Activated T-cell treated with anti-CD3 and anti-CD28 coated beads for 4 hours (primary cell): ENCODE data around the gene ARVCF.

Source experiments
- DNase-seq: peaks from one replicate; pipeline ENCODE4 v3.0.0-alpha.2; 2020

ARVCF gene

DNA sequence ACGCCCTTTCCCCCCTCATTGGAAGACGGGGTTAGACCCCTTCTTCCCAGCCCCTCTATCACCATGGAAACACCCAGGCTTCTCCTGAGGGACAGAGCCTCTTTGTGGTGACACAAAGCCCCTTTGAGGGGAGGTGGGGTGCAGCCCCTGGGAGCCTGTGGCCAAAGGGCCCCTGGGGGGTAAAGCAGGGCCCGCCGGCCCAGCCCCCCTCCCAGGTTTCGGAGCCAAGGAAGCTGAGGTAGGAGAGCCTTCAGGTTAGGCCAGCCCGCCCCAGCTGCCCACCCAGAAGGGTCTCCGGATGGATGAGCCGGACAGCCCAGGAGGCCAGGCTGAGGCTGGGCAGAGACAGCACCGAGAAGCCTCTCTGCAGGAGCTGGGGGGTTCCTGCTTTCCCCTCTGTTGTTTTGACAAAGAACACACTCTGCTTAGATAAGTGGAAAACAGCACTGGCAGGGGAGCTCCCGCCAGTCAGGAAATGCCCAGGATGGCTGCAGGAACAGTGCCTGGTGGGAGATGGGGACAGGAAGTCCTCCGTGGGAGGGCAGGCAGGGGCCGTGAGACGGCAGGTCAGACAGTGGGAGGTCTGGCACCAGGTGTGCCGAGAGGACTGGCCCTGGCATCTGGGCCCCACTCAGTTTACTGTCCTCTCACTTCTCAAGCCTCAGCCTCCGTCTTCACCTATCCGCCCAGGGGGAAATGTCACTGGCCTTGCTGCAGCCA is 18.2 kb downstream of the ARVCF start:
- DNase-seq = no peak

DNA sequence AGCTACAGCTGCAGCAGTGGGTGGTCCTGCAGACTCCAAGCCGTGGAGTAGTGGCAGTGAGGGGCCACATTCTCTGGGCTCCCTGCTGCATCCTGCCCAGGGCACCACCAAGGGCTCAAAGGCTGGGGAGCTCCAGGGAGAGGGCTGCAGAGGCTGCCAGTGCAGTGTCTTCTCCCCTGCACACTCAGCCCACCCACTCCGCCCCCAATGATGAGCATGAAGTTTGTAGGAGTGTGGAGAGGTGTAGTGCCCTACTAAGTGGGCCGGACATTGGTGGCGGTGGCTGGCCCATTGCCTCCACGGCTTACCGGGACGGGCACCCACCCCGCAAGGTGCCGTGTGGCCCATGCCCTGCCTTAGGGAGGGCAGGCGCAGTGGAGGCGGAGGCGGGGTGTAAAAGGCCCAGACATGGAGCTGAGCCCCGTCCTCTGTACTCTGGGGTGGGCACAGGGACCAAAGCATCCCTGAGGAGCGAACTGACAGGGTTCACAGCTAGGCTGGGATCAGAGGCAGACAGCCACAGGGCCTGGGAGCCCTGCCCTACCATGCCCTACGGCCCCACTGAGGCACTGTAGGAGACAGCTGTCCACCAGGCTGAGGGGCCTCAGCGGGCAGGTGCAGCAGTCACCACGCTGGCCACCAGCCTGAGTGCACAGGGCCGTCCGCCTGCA is 18.9 kb downstream of the ARVCF start:
- DNase-seq = no peak

DNA sequence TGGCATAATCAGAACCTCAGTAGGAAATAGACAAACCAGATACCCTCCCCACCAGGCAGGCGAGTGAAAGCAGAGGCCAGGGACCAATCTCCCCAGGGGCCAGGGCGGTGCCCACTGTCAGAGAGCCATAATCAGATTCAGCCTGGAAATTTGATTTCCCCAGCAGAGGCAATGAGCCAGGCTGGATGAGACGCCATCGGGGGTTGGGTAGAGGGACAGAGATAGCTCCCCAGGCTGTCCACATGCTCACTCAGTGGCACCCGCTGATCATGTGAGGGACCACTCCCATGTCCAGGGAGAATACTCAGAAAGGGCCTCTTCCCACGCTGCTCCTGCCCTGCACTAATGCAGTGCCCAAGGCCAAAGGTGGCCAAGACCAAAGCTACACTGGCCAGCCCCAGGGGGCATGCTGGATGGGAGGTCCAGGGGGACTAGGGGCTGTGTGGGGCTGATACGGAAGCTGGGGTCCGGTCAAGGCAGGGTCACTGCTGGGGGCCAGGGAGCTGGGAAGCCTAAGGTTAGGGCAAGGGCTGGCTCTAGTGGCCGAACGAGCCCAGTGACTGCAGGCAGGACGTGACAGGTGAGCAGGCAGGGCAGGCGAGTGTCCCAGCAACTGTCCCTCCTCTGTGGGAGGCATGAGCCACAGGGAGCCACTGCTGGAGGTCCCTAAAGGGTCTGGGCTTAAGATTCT is 19.8 kb downstream of the ARVCF start:
- DNase-seq = no peak

DNA sequence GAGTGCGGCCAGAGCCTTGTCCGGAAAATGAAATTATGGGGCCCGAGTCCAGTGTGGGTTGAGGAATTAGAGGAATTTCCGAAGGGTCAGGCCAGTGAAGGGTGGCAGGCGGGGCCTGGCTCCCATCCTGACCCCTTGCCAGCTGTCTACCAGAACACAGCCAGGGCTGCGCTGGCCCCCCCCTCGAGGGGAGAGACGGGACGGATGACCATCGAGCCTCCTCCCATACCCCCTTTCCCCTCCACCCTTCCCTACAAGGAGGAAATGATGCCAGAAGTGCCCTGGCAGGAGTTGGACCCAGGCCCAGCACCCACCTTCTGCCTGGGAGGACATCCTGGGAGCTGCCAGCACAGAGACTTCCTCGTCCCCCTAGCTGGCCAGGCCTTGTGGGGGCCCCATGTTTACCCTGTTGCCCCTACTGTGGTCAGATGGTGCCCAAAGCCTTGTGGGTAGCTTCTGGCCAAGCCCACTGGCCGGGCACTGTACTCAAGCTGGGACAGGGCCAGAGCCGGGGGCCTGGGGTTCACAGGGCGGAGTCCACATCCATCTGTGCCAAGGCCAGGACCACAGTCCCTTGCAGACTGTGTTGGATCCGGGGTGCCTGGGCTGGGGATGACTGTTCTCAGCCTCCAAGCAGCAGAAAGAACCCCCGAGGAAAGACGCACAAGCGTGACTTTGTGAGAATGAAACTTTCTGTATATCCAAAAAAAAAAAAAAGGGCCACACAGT is 20.8 kb downstream of the ARVCF start:
- no peak for DNase-seq

DNA sequence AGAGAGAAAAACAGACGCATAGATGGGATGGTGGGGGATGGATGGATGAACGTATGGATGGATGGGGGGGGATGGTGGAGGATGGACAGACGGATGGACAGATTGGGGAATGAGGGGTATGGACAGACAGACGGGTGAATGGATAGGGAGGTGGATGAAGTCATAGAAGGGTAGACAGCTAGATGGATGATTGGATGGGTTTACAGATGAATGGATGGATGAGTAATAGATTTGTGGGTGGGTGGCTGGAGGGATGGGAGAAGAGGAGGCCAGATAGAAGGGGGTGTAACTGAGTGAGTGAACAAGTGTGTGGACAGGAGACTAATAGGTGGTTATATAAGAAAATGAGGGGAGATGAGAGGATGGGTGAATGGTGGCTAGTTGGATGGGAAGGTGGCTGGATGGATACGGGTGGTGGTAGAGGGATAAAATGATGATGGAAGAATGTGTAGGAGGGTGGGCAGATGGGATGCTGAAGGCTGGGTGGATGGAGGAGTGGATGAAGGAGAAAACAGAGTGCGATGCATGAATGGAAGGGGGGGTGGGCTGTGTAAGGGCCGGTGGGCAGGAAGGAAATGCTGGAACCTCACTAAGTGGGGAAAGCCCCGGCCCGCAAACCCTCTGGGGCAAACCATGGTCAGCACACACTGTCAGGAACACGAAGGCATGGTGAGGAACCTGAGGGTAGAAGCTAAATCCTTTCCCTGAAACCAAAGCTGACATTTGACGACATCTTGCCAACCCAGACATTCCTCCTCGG is 21.6 kb downstream of the ARVCF start:
- no peak for DNase-seq

DNA sequence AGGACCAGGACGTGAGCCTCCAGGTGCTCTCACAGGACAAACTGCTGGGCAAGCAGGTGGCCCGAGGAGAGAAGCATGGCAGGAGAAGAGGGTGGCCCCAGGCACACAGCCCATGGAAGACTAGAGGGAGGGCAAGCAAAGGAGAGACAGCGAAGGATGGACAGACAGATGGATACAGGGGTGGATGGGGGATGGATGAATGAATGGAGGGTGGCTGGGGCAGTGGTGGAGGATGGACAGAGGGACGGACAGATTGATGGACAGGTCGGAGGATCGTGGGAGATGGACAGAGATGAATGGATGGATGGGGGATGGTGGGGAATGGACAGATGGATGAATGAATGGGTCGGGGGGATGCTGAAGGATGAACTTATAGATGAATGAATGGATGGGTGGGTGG is 22.7 kb downstream of the ARVCF start:
- DNase-seq = no peak

DNA sequence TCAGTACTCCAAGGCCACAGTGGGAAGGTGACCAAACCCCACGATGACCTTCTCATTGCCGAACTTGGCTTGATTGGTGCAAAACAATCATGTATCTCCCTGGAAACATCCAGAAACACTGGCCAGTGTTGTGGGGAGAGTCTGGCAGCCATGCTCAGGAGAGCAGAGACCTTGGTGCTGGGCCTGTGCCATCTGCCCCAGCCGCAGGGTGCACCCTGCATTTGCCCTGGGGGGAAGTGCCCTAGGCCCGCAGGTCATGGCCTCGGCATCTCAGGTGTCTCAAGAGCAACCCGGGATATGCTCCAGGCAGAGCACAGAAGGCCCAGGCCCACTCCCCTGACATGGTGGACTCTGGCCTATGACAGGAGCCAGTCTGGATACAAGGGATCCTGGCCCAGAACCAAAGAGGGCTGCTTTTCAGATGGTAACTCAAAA is 23.7 kb downstream of the ARVCF start:
- no peak for DNase-seq

DNA sequence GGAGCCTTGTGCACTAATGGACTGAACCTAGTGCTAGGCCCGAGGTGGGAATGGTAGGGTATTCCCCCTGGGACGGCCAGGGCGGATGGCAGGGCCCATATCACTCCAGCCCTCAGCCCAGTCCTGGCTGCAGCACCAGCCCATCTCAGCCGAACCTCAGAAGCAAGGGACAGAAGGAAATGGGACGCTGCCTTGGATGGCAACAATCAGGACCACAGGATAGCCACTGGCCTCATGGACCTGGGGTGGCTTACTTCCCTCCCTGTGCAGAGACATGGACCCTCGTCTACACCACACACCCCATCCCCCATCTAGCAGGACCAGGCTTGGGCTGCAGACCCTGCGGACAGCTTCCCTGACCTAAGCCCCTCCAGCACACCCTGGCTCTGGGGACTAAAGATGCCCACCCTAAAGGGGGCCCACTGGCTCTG is 24.1 kb downstream of the ARVCF start:
- DNase-seq = no peak

DNA sequence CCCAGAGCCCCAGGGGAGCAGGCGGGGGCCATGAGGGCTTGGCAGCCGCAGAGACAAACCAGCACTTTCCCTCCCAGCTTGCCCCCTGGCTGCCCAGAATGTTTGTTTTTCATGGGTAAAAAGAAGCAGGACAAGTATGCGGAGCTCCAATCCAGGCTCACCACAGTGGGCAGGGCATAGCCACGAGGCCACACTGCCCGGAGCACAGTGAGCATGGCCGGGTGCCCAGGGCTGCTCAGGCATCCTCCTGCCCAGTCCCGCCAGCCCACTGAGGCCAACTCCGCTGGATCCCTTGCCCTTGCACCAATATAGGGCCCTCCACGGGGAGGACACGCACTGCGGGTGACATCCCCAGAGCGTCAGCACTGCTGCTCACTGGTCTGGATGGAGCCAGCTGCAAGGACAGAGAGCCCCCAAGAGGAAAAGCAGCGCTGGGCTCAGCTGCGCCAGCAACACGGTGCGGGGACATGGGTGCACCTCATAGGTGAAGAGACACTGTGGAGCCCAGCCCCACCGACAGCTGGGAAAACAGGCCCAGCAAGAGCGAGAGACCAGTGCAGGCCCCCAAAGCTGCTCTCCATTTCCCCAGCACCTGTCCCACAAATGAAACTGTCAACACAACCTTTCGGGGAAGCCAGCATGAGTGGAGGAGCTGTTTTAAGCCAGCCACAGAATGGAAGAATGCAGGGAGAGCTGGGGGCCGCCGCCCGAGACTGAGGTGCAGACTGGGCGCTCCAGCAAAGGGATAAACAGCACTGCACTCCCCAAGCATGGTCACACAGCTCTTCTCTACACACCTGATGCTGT is 24.8 kb downstream of the ARVCF start:
- DNase-seq = no peak

DNA sequence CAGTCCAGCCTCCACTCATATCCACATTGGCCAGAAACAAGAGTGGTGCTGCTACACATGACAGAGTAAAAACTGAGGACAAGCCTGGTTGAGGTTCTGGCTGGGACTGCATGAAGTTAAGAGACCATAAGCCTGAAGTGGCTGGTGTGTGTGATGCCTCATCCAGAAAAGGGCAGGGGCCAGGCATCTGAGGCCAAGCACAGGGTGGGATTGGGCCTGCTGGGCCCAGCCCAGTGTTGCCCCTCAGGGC is 25.3 kb downstream of the ARVCF start:
- DNase-seq = no peak

DNA sequence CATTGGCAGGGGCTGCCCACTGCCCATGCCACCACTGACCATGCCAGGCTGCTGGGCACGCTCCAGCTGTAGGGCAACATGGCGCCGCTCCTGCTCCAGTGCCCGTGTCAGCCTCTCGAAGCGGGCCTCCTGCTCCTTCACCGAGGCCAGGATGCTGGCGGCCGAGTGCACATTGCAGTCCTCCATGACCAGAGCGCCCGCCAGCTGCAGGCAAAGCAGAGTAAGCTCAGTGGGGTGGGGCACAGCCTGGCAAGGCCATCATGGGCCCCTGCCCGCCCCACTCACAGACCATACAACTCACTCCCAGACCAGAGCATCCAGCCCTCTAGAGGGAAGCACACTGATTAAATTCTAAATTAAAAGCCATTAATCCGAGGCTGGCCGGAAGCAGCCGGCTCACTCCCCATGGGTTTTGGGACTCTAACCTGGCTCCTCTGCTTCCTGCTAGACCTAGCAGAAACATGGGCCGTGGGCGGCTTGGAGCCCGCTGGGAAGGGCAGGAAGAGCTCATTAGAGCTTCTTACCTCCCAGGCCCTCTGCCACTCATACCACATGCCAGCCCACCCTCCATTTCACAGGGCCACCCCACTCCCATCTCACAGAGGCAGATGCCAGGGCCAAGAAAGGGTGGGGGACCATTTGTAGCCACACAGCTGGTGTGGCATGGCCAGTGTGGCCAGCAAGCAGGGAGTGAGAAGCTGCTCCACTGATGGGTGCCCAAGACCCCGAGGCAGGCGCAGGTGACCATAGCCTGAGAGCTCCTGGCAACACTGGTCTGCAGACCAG is 25.8 kb downstream of the ARVCF start:
- no peak for DNase-seq

DNA sequence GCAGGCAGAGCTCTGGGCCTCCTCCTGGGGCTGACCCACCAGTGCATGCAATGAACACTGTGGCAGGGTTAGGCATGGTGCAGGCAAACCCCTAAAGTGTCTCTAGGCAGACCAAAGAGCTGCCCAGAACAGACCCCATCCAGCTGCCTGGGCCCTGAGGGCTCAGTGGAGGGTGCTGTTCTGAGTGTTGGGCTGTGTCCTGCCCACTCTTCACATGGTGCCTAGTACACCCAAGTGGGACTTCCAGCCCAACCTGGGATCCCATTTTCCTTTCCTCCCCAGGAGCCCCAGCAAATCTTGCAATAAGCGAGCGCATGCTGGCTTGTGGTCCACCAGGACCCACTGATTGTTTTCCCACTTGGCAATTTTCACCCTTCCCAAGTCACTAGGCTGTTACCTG is 26.4 kb downstream of the ARVCF start:
- DNase-seq = no peak

DNA sequence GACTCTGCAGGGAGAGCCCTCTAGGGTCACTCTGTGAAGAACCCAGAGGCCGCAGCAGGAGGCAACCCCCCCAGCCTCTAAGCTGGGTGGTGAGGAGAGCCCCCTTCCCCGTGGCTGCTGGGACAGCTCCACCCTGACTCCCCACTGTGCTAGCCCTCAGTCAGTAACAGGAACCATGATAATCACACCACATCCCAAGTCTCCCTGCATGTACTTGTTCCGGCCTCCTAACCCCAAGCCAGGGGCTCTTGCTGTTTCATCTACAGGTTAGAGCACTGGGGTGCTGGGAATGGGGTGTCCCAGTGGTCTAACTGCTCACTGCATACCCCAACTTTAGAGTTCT is 26.9 kb downstream of the ARVCF start:
- DNase-seq = no peak

DNA sequence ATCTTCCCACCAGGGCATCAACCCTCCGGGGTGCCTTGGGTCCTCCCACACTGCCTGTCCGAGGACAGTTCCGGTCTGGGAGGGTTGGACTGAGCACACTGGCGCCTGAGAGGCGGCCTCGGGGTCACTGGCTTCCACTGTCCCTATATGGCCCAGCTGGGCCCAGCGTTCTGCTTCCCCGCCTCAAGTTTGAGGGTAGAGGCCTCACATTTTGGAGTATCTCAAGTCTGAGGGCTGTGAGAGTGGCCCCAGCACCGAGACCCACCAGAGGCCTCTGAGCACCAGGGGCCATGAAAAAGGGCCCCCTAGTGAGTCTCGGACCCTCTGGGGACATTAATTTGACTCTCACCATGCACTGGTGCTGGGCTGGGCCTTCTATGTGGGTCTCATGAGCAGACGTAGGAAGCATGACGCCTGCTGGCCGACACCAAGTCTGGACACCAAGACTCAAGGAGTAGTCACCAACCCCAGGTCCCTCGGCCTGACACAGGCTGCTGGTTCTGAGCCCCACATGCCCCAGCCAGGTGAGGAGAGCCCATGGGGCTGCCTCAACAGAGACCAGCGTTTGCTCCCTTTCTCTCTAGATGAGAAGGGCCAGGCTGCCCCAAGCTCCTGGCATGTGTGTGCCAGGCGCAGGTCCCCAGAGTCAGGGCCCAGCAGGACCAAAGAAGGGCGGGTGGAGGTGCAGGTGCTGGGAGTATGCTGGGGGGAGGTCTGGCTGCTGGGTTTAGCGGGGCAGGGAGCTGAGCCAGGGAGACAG is 27.5 kb downstream of the ARVCF start:
- DNase-seq = no peak

DNA sequence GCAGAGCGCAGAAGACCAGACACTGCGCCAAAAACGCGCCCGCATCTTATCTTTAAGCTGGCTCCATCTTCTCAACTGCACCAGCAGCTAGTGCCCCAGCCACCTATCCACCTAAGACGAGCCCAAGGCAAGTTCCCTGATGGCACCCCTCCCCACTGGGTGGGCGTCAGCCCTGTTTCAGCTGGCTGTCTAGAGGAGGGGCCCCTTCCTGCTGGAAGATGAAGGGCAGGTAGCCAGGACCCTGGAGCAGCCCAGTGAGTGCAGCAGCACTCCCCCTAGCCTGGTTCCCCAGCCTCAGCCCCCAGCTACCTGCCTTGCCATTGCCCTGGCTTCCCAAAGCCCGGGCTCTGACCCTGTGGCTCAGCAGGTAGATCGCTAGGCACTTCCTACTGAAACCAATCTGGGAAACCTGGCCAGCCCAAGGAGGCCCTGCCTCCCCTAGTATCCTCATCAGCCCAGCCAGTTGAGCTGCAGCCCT is 28.3 kb downstream of the ARVCF start:
- DNase-seq = no peak

DNA sequence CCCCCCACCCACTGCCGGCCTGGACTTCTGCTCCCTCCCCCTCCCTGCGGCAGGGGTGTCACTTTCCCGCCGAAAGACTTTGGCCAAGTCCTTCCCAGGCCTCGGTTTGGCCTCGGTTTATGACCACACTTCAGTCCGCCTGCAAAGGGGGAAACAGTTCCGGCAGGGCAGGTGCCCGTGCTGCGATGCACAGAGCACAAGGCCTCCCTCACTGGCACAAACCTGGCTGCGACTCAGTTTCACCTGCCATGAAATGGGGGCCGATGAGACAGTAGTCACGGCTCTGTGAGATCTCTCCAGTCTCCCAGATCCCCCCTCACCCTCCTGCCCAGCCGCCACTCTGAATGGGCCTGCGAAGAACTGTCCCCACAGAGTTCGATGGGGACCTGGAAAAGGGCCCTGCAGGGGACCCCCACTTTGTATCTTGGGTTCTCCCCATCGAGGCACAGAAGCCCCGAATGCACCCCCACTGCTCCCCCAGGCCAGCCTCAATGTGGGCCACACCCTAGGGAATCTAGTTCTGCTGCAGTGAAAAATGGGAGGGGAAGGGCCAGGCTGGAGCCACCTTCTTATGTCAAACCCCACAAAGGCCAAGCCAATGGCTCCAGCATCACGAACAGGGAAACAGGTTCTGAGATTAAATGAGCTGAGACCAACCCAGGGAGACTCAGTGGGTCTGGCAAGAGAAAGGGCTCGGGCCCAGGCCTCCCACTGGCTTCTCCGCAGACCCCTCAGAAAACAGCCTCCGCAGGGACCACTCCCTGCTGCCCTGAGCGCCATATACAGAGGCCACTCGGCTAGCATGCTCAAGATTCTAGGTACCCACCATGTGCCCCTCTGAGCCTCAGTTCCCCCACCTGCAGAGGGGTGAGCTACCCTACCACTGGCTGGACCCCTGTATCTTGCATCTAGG is 29.0 kb downstream of the ARVCF start:
- DNase-seq = no peak

DNA sequence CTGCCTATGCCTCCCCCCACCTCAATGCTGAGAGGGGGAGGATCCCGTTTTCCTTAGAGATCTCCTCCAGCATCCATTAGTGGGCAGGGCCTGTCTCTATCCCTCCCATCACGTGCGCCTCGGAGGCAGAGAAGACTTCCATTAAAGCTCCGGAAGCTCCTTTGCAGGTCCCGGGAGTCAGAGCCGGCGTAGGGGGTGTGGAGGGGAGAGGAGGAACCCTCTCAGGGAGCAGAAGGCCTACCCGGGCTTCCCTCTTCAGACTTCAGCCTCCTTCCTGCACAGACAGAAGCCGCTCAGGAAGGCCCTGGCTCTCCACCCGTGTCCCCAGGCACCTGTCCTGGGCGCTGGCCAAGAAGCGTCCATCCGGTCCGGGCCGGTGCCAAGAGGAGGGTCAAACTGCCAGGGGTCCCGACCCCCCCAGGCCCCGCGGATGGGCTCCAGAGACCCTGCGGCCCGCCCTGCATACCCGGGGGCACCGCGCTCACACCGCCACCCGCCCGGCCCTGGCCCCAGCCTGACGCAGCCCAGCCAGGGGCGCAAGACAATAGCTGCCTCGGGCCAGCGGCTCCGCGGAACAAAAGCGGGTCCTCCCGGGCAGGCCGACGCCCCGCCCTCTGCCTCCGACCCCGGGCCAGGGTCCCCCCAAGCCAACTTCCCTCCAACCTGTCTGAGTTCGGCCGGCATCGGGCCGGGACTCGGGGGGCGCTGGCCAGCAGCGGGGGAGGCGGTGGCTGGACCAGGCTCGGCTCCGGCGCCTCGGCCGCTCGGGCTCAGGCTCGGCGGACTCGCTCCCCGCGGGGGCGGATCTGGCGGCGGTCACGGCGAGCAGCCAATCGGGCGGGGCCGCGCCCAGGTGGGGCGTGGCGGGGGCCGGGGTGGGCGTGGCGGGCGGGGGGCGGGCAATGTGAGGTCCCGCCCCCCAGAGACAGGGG is 29.9 kb downstream of the ARVCF start:
- peak; percentile 36 for DNase-seq

DNA sequence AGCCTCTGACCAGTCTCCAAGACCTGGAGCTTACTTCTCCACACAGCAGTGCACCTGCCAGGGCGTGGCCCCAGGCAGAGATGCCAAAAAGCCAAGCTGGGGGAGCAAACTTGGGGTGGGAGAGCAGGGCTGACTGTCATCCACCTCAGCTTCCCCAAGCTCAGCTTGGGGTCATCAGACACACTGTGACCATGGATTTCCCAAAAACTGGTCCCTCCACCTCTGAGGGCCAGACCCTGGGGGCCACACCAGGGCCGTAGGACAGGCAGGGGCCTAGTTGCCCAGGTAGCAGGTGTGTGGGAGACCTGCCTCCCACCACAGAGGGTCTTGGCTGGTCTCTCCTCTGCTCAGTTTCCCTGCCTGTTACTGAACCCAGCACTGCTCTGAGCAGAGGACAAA is 30.6 kb downstream of the ARVCF start:
- DNase-seq = no peak
